Renal cortex interstitium (tissue), 11 donors: ENCODE measurements around the gene LZTS2. TPM values are rescaled to one million over a fixed set of nuclear protein-coding genes. Genes with fewer than 3 reads are reported as not detected.
"Not testable (repeated sequence)": the region's sequence is repeated elsewhere in the genome, so short reads cannot be mapped to it uniquely, and the experiment has no call there.

Experiments
- DNase-seq, 11 donors: peaks; one replicate each; pipeline ENCODE4 v3.0.0-alpha.2; 2013; ENCODE audit warnings: low read depth in 9 of 11, low spot score in 4 of 11; ENCODE audit errors: extremely low read depth in 1 of 11
- polyA plus RNA-seq, 3 donors: library from polyadenylated mRNA; unstranded; fragments of 120-200 nt; gene quantifications; one replicate each; pipeline ENCODE4 v1.2.1, GENCODE V29; 2013; ENCODE audit not compliant: insufficient read length in 3 of 3

Gene LZTS2
- polyA plus RNA-seq, 3 donors = 45.4 to 72.3 (median 70.8) TPM

DNA sequence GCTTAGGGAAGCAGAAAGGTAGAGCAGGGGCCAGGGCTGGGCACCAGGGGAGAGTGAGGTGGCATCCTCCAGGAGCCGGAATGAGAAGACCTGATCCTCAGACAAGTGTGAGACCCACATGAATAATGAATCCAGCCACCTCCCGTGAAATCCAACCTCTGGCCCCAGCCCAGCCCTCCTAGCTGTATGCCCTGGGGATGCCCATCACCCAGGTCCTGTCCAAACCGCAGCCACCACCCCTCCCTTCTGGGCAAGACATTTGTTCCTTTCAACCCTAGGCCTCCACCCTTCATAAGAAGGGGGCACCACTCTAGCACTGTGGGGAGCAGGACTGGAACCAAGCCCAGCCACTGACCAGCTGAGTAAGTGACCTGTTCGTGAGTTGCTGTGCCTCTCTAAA is 21.6 kb downstream of the LZTS2 start:
- DNase-seq = no peak

DNA sequence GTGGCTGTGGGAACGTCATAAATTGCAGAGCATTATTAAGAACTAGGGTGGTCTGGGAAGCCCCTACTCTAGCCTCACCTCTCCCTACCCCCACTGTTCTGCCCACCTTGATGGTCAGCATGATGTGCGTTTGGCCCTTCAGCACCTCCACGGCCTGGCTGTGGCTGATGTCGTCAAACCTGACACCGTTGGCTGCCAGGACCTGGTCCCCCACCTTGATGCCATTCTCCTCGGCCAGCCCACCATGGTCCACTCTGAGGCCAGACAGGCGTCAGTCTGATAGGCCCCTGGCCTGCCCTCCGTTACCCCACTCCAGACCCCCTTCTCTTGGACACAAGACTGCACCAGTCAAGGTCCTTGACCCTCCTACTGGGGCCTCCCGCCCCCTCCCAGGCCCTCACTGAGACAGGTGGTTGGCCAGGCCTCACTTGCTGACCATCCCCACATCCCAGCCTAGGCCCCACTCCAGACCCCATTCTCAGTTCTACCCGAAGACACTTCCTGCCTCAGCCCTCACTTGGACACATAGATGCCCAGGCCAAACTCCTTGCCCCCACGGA is 22.2 kb downstream of the LZTS2 start:
- no peak for DNase-seq

DNA sequence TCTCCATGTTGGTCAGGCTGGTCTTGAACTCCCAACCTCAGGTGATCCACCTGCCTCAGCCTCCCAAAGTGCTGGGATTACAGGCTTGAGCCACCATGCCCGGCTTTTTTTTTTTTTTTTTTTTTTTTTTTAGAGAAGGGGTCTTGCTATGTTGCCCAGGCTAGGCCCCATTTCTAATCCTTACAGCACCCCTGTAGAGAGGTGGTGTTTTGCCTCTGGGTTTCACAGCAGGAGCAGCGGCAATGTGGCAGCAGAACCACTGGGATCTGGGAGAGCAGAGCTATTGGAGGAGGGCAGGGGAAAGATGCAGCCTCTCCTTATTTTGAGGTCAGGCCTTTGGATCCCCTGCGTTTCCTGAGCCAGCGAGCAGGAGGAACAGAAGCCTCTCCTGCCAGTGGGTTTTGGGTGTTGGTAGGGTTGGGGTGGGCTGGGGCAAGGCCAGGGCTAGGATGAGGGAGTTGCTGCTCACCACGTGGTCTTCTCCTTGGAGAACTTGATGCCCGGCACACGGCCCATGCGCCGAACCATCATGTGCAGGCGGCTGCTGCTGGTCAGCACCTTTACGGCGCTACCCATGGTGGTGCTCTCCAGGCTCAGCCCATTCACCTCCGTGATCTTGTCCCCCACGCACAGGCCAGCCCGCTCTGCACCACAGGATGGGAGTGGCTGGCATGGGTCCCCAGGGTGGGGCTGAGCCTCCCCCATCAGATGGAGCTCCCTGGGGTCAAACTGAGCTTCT is 23.5 kb downstream of the LZTS2 start:
- DNase-seq = no peak

- DNase-seq = no peak
These were observed 27.6 kb downstream of the LZTS2 start for GRCh38 chr10:101027106-101027720.

DNA sequence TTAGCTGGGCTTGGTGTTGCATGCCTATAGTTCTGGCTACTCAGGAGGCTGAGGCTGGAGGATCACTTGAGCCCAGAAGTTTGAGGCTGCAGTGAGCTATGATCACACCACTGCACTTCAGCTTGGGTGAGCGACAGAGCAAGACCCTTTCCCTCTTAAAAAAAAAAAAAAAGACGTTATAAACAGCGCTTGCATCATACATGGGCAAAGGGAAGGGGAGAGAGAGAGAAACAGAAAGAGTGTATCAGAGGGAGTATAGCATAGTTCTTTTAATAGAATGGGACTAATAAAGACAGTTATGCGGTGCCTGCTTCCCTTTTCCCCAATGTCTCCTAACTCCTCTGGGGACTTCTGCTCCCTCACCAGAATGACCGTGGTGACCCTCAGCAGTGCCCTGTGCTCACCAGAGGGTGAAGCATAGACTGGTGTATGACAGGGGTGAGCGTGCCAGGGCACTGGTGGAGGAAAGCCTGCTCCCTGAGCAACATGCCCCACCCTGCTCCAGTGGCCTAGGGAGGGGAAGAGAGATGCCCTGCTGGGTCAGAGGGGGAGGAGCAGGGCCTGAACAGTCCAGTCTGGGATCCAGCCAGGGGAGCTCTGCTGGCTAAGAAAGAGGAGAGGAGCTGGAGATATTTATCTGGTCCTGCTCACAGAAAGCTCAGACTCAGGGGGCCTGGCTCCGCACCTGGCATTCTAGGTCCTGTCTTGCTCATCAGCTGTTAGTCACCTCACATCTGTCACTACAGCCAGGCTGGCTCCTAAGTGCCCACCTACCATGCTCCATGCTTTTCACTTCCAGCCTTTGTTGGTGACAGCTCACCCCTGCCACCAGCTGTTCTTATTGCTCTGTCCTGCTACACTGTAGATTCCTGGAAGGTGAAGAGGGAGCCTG is 29.1 kb downstream of the LZTS2 start:
- DNase-seq = no peak

- peak in 1 of 11 donors; percentile 50 for DNase-seq
These were observed 30.1 kb downstream of the LZTS2 start for GRCh38 chr10:101029520-101030295.

GRCh38 chr10:101030496-101031127 is 31.0 kb downstream of the LZTS2 start:
- DNase-seq = no peak

DNA sequence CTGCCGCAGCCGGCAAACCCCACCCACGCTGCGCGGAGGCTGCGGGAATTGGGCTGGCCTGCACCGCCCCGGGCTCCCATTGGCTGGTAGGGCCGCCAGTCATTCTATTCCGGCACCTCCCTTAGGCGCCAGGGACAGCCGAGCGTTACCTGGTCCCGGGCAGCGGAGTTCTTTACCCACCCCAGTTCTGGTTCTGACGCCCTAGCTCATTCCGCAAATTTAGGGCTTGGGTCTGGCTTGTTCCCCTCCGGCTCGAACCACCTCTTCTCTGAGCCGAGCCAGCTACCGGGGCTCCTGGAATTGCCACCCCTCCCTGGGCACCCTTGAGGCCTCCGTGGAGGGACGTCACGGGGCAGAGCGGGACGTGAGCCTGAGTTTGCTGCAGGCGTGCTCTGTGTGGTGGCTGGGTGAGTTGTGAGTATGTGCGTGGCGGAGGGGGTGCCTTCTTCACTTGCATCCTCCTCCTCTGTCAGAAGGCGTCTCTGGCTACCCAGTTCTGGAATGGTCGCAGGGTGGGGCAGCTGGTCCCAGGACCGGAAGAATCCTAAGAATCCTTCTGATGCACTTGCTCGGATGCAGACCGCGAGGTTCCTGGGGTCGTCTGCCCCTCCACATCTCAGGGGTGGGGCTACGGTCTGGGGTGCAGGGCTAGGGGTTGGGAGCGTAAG is 31.7 kb downstream of the LZTS2 start, which contains the start of the genes PDZD7 and SFXN3:
TSS of gene PDZD7 (minus strand) at position 2 of the 668 bp plus-strand sequence. CDS start 910 bp downstream, outside the sequence.
TSS of gene SFXN3 (plus strand) at position 107 of the 668 bp plus-strand sequence. CDS start 3,461 bp downstream, outside the sequence.
- peak in 8 of 11 donors; percentile 82 to 89 (median 86) for DNase-seq

DNA sequence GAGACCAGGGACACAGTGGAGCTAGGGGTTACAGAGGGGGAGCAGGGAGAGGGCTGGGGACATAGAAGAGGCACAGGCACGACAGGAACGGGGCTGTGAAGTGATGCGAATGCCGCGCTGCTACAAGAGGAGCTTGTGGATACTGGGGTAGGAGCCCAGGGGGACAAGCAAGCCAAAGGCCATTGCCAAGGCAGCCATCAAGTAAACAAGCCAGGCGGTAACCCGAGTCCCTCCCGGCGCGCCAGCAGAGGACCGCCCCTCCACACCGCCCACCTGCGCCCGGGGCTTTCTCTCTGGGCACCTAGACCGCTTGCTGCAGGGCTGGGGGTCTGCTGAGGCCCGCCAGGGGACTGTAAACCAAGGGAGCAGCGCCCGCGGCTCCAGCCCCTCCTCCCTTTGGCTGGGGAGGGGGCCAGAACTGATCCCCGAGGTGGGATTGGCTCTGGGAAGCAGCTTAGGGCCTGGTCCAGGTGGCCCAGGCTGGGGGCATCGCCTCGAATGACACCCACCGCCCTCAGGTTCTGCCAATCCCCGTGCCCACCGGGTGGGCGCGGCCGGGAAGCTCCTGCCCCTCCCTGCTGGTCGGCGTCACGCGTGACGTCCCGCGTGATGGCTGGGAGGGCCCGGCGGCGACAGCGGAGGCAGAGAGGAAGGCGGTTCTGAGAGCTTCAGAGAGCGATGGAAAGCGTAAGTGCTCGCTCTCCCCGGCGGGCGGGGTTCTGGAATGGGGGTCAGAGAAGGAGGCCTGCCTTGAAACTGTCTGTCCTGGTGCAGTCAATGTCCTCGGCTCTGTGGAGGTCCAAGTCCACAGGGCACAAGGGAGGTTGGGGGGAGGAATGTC is 32.4 kb downstream of the LZTS2 start:
- DNase-seq = peak in 3 of 11 donors; percentile 68 to 70 (median 68)

DNA sequence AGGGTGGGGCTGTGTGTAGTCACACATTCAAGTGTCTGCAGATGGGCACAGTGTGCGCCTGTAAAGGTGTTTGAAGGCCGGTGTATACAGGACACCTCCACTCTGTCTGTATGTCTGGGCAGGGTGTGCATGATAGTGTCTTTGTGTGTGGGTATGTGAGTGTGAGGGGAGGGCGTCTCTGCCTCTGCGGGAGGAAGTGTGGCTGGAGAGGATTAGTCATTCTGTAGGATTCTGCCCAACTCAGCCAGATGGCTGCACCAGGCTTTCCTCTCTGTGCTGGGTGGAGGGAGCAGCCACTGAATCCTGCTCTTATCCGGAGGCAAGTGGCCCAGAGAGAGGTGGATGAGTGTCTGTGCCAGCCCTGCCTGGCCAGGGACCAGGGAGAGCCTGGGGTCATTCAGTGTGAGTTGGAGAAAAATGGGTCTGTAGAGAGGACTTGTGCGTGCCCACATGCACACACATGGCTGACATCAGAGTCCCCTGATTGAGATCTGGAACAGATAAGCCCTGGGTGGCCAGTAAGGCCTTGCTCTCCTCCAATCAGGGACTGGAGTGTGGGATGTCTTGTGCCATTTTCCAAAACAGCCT is 33.1 kb downstream of the LZTS2 start:
- DNase-seq = no peak

DNA sequence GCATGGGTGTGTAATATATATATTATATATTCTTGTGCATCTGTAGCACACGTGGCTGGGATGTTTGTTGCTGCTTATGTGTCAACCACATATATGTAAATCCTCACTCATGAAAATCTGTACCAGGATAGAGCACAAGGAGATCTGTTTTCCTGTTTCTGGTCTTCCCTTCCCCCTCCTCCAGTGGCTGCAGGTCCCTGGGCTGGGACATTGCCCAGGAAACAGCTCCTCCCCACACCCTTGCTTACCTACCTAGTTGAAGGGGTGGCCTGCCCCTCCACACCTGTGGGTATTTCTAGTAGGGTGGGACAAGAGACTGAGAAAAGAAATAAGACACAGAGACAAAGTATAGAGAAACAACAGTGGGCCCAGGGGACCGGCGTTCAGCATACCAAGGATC is 33.7 kb downstream of the LZTS2 start:
- no peak for DNase-seq

- DNase-seq = not testable (repeated sequence)
These were observed 34.8 kb downstream of the LZTS2 start for GRCh38 chr10:101034404-101034803.

- no peak for DNase-seq
These were observed 35.7 kb downstream of the LZTS2 start for GRCh38 chr10:101035314-101035713.

GRCh38 chr10:101035916-101036702 is 36.5 kb downstream of the LZTS2 start:
- no peak for DNase-seq

DNA sequence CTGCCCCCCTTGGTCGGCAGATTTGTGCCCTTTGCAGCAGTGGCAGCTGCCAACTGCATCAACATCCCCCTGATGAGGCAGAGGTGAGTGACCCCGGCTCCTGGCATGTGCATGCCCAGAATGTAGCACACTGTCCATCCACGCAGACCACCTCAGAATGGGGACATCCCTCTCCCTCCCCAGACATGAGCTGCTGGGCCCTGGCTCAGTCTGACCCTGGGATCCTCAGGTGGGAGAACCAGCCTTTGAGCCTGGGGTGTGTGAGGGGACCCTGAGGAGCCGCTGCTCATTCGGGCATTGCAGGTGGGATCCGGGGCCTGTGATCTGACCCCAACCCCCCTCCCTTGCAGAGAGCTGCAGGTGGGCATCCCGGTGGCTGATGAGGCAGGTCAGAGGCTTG is 37.1 kb downstream of the LZTS2 start:
- DNase-seq = no peak

GRCh38 chr10:101038484-101038883 is 38.9 kb downstream of the LZTS2 start:
- no peak for DNase-seq
